GM12864 (cell line): ENCODE results near the gene CCNL1.

Source experiments
- DNase-seq: peaks from one replicate; pipeline ENCODE4 v3.0.0-alpha.2; 2011; ENCODE audit warnings: low read depth
- H3K4me3 ChIP-seq: 2 replicates; pipeline ENCODE4 v1.5.1; 2011; ENCODE audit warnings: mild to moderate bottlenecking, low read depth, low read length, control low read depth
- TF ChIP-seq, protein P1 (sequence below): IDR thresholded peaks from 2 replicates; pipeline ENCODE4 v1.5.1; 2011; ENCODE audit warnings: low read depth, mild to moderate bottlenecking, moderate library complexity, low read length, control low read depth, inconsistent platforms; ENCODE audit errors: missing control alignments

Gene CCNL1

DNA sequence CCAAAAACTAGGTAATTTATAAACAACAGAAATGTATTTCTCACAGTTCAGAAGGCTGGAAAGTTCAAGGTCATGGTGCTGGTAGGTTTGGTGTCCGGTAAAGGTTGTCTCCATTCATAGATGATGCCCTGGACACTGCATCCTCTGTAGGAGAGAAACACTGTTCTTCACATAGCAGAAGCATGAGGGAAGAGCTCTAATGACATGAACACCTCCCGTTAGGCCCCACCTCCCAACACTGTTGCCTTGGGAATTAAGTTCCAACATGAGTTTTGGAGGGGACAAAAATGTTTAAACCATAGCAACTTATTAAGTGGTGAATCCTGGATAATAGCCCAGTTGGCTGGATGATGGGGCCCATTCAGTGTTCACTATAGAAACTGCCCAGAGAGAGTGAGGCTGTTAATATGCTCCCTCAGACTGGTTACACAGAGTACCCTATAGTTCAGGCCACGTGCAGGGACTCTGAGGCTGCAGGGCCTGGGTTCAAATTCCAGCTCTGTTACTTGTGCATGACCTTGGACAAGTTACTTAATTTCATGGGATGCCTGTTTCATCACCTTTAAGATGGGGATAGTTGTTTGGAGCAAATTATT is 37.0 kb downstream of the CCNL1 start:
- TF ChIP-seq, protein P1, sequence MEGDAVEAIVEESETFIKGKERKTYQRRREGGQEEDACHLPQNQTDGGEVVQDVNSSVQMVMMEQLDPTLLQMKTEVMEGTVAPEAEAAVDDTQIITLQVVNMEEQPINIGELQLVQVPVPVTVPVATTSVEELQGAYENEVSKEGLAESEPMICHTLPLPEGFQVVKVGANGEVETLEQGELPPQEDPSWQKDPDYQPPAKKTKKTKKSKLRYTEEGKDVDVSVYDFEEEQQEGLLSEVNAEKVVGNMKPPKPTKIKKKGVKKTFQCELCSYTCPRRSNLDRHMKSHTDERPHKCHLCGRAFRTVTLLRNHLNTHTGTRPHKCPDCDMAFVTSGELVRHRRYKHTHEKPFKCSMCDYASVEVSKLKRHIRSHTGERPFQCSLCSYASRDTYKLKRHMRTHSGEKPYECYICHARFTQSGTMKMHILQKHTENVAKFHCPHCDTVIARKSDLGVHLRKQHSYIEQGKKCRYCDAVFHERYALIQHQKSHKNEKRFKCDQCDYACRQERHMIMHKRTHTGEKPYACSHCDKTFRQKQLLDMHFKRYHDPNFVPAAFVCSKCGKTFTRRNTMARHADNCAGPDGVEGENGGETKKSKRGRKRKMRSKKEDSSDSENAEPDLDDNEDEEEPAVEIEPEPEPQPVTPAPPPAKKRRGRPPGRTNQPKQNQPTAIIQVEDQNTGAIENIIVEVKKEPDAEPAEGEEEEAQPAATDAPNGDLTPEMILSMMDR = no peak

DNA sequence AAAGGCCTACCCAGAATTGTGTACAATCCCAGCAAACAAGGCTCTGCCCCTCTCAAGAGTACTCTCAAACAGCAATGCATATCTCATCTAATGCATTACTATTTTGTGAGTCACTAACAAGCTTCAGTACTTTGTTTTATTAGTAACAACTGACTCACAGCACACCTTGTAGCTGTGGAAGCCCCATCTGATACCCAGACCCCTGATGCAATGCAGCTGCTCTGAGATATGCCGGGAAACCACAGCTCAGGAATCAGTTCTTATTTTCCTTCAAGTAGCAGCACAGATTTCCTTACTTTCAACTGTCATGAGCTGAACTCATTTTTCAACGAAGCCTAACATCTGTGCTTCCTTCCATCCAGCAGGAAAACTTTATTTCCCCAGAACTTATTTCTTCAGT is 37.8 kb downstream of the CCNL1 start:
- TF ChIP-seq, protein P1 = no peak
- H3K4me3 ChIP-seq = no peak overlapping the region
- DNase-seq = no peak

More for the DNA sequence above, 37.0 kb downstream of the CCNL1 start:
- no peak for DNase-seq
- no peak overlapping the region for H3K4me3 ChIP-seq

DNA sequence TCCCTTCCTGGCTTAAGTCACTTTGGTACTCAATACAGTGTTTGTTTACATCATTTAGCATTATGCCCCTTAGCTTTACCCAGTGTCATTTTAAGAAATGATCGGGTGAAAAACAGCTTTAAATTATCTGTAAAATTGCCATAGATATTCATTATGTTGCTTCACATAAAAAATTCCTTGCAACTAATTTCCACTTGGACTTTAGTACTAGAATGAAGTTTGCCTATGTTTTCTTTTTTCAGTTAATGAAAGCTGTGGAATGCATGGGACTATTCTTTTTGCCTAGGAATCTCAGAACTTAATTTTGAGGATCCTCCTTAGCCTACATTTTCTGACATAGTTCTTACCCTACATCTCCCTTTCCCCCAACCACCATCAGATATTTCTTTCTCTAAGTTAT is 38.4 kb downstream of the CCNL1 start:
- DNase-seq = no peak
- H3K4me3 ChIP-seq = no peak overlapping the region
- TF ChIP-seq, protein P1 = no peak

DNA sequence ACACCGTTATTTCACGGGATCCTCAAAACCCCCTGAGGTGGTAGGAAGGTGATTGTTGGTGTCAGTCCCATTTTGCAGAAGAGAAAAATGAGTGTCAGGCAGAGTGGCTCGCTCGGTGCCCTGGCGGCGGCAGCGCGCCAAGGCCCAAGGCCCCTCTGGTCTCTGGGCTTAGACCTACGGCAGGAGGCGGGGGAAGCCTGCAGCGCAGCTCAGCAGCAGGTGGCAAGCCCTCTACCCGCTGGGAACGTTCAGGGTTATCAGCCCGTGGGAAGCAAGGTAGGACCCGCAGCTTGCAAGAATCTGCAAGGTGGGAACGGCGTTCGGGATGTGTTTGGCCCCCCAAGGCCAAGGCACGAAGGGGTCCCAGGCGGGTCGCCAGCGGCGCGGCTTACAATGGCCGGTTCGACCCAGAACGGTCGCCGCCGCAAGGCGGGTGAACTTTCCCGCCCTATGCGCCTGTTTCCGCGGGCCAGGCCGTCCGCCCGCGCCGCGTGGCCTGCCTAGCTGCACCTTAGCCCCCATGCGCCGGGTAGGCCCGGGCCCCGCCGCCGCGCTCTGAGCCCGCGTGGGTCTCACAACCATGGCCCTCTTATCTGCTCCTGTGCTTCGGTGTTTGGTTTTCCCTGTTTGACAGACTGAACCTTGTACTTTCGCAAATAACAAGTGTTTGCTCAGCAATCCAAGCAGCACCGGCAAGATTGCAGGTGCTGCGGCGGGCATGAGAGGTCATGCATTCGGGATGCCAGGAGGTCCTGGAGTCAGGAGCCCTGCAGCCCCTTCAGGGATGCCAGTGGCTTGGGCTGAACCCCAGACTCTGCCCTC is 39.7 kb downstream of the CCNL1 start:
- no peak for DNase-seq
- TF ChIP-seq, protein P1 = no peak
- no peak overlapping the region for H3K4me3 ChIP-seq

DNA sequence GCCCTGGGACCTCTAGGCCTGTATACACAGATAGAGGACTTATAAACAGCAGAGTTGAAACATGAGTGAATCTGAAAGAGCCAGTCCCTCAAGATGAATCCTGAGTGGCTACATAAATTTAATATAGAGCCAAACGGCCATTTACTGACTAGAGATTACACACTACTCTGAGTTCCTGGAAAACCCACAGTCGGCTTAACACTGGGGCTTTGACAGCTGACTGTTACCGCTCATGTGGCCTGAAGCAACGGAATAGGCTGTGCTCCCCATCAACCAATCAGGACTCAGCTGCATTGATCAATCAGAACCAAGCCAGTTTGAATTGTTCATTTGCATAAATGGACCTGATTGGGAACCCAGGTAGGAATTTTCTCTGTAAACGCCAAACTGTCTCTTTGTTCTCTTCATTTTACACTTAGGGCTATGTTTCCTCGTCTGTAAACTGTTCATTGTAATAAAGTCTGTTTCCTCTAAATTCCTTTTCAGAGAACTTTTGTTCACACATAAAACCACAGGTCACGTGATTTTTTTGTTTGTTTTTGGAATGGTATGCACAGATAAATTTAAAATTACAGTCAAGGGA is 40.5 kb downstream of the CCNL1 start:
- H3K4me3 ChIP-seq = no peak overlapping the region
- DNase-seq = no peak
- TF ChIP-seq, protein P1 = no peak

DNA sequence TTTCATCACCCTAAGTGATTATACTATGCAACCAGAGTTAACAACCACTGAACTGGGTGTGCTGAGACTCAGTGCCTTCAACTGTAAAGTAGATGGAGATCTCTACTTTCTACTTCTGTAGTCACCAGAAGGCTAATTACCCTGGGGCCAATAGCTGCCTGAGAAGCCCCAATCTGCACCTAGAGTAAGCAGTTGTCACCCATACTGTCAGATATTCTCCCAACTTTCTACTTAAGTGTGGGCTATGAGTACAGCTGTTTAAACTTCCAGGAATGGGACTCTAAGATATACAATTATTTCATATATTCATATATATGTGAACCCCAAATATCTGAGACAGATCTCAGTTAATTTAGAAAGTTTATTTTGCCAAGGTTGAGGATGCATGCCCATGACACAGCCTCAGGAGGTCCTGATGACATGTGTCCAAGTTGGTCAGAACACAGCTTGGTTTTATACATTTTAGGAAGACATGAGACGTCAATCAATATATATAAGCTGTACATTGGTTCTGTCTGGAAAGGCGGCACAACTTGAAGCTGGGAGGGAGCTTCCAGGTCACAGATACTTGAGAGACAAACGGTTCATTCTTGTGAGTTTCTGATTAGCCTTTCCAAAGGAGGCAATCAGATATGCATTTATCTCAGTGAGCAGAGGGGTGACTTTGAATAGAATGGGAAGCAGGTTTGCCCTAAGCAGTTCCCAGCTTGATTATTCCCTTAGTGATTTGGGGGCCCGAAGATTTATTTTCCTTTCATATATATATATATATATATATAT is 41.9 kb downstream of the CCNL1 start:
- TF ChIP-seq, protein P1 = no peak
- DNase-seq = no peak

More for the DNA sequence above, 41.9 kb downstream of the CCNL1 start:
- H3K4me3 ChIP-seq = no peak overlapping the region
